Fibroblast of lung (primary cell): ENCODE results near the gene TAS1R1. TPM values are rescaled to one million over a fixed set of nuclear protein-coding genes. Genes with fewer than 3 reads are reported as not detected.

Source experiments
- DNase-seq, 2 donors: peaks; one replicate each; pipeline versions ENCODE4 v3.0.0 to v3.0.0-alpha.2; 2010; ENCODE audit warnings: low read depth in 2 of 2
- H2AFZ ChIP-seq: 2 replicates; pipeline ENCODE4 v1.5.1; 2012; ENCODE audit warnings: low read length, control low read depth, inconsistent platforms
- H3K27ac ChIP-seq: 2 replicates; pipeline ENCODE4 v1.5.1; 2011; ENCODE audit warnings: low read length, control low read depth; ENCODE audit not compliant: insufficient read depth
- H3K27me3 ChIP-seq: 2 replicates; pipeline ENCODE4 v1.5.1; 2011; ENCODE audit warnings: mild to moderate bottlenecking, low read length; ENCODE audit not compliant: control insufficient read depth, insufficient read depth
- H3K36me3 ChIP-seq: 2 replicates; pipeline ENCODE4 v1.5.1; 2011; ENCODE audit warnings: low read length; ENCODE audit not compliant: control insufficient read depth, insufficient read depth
- H3K4me1 ChIP-seq: 2 replicates; pipeline ENCODE4 v1.5.1; 2011; ENCODE audit warnings: low read length; ENCODE audit not compliant: control insufficient read depth, insufficient read depth; ENCODE audit errors: extremely low read depth
- H3K4me2 ChIP-seq: 2 replicates; pipeline ENCODE4 v1.5.1; 2011; ENCODE audit warnings: low read length, control low read depth; ENCODE audit not compliant: insufficient read depth; ENCODE audit errors: extremely low read depth
- H3K4me3 ChIP-seq, 4 experiments: fragments of 200-600 bp in 1 of 4; sonication (generic) in 1 of 4; replicated peaks in 1 of 4; 2 replicates each; pipeline ENCODE4 v1.5.1; 2011 to 2016; ENCODE audit warnings: low read length in 4 of 4, low read depth in 3 of 4, mild to moderate bottlenecking in 3 of 4, control low read depth in 2 of 4, inconsistent platforms in 1 of 4, mixed read lengths in 1 of 4; ENCODE audit not compliant: insufficient read depth in 1 of 4; ENCODE audit errors: control extremely low read depth in 1 of 4
- H3K79me2 ChIP-seq: 2 replicates; pipeline ENCODE4 v1.5.1; 2012; ENCODE audit warnings: mild to moderate bottlenecking, low read length, inconsistent platforms; ENCODE audit not compliant: control insufficient read depth, insufficient read depth
- H3K9ac ChIP-seq: 2 replicates; pipeline ENCODE4 v1.5.1; 2011; ENCODE audit warnings: mild to moderate bottlenecking, low read length, control low read depth; ENCODE audit not compliant: insufficient read depth
- H3K9me3 ChIP-seq: 2 replicates; pipeline ENCODE4 v1.5.1; 2012; ENCODE audit warnings: low read depth, low read length; ENCODE audit not compliant: control insufficient read depth, insufficient read depth
- H4K20me1 ChIP-seq: 2 replicates; pipeline ENCODE4 v1.5.1; 2011; ENCODE audit warnings: low read length; ENCODE audit not compliant: control insufficient read depth, insufficient read depth; ENCODE audit errors: extremely low read depth
- EZH2 ChIP-seq: IDR thresholded peaks from 2 replicates; pipeline ENCODE4 v1.5.1; 2012; ENCODE audit warnings: low read length, control low read depth, mild to moderate bottlenecking; ENCODE audit errors: missing control alignments
- polyA plus RNA-seq, 2 donors: library from polyadenylated mRNA; depleted of rRNA in 1 of 2; stranded (reverse) in 1 of 2; unstranded in 1 of 2; fragments of >200 nt; gene quantifications; 2 replicates each; pipeline ENCODE4 v1.2.1, GENCODE V29; 2011 to 2012; ENCODE audit warnings: missing spikeins in 1 of 2
- total RNA-seq: library from RNA; depleted of rRNA; stranded (reverse); fragments of >200 nt; gene quantifications from 2 replicates; pipeline ENCODE4 v1.2.1, GENCODE V29; 2014
- TF ChIP-seq, protein P1 (sequence below), 2 donors: IDR thresholded peaks in 1 of 2; conservative IDR thresholded peaks in 1 of 2; 1 replicate in 1 of 2; 2 replicates in 1 of 2; pipeline ENCODE4 v1.5.1; 2011 to 2012; ENCODE audit warnings: low read length in 2 of 2, control low read depth in 1 of 2, inconsistent platforms in 1 of 2, low read depth in 1 of 2, mild to moderate bottlenecking in 1 of 2

The TAS1R1 gene
- total and polyA plus RNA-seq, 2 donors (not counting 1 experiment from before 2014, with no cell fraction given), result 0.10 to 0.17 TPM

DNA sequence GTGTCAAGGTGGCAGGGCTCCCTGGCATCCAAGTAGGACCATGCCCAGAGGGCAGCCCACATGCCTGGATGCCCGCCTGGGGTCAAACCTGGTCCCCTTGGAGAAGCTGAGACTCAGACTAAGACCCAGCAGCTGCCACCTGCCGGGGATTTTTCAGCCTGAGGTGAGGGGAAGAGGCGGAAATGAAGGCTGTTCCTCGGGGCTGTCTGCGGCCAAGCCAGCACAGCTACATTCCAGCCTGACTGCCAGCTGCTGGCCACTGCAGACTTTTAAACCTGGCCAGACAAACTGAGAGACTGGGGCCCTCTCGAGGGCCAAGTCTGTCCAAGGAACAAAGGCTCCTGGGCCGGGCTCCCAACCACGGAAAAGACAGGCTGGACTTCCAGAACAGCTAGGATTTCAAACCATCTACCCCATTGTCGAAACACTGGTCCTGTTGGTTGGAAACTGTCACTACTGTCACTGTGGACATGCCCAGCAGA is 41.7 kb upstream of the TAS1R1 start:
- Histone ChIP-seq H3K9me3 (no peaks in the 10 kb centered on the region), H3K36me3 (no peaks in the 10 kb centered on the region), H2AFZ (no peak overlapping the region), H3K9ac (no peak overlapping the region), H3K79me2 (no peaks in the 10 kb centered on the region), H3K27me3 (no peaks in the 10 kb centered on the region), H3K4me3 (no peak overlapping the region), H3K4me1 (no peaks in the 10 kb centered on the region), H3K27ac (no peak overlapping the region), H4K20me1 (no peaks in the 10 kb centered on the region), H3K4me2 (no peak overlapping the region)
- peak in 1 of 2 donors; percentile 47 for DNase-seq
- TF ChIP-seq, protein P1, sequence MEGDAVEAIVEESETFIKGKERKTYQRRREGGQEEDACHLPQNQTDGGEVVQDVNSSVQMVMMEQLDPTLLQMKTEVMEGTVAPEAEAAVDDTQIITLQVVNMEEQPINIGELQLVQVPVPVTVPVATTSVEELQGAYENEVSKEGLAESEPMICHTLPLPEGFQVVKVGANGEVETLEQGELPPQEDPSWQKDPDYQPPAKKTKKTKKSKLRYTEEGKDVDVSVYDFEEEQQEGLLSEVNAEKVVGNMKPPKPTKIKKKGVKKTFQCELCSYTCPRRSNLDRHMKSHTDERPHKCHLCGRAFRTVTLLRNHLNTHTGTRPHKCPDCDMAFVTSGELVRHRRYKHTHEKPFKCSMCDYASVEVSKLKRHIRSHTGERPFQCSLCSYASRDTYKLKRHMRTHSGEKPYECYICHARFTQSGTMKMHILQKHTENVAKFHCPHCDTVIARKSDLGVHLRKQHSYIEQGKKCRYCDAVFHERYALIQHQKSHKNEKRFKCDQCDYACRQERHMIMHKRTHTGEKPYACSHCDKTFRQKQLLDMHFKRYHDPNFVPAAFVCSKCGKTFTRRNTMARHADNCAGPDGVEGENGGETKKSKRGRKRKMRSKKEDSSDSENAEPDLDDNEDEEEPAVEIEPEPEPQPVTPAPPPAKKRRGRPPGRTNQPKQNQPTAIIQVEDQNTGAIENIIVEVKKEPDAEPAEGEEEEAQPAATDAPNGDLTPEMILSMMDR (conservative IDR thresholded peaks at IDR 0.05 in 1 of 2, IDR thresholded peaks at IDR 0.05 in 1 of 2; ENCODE audit: low read depth in 1 of 2, low read length in 2 of 2), result no peak
- TF ChIP-seq EZH2, result no peak

DNA sequence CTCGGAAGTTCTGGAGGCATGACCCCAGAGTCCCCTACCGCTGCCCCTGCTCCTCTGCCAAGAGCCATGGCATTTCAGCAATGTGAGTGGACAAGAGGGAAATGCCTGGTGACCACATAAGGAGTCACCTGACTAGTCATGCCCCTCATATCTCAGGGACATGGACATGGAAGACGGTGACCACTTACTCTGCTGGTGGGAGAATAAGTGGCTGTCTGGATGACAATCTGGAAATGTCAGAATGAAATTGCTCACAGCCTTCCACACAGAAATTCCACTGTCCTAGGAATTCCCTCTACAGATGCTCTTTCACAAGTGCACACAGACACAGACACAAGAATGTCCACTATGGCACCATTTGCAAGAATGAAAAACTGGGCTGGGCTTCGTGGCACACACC is 39.3 kb upstream of the TAS1R1 start:
- no peaks in the 10 kb centered on the region for H4K20me1 ChIP-seq
- H3K9ac ChIP-seq, result no peak overlapping the region
- H3K4me1 ChIP-seq, result no peaks in the 10 kb centered on the region
- H3K27me3 ChIP-seq, result no peaks in the 10 kb centered on the region
- H3K4me2 ChIP-seq, result no peak overlapping the region
- peak in 1 of 2 donors; percentile 51 for DNase-seq
- no peak overlapping the region for H3K4me3 ChIP-seq
- no peak for TF ChIP-seq EZH2
- TF ChIP-seq, protein P1 (conservative IDR thresholded peaks at IDR 0.05 in 1 of 2, IDR thresholded peaks at IDR 0.05 in 1 of 2; ENCODE audit: low read depth in 1 of 2, low read length in 2 of 2), result no peak
- H3K36me3 ChIP-seq, result no peaks in the 10 kb centered on the region
- no peak overlapping the region for H2AFZ ChIP-seq
- H3K27ac ChIP-seq, result no peak overlapping the region
- H3K9me3 ChIP-seq, result no peaks in the 10 kb centered on the region
- no peaks in the 10 kb centered on the region for H3K79me2 ChIP-seq

- Histone ChIP-seq H3K27ac (no peak overlapping the region), H3K9me3 (no peaks in the 10 kb centered on the region), H3K36me3 (no peaks in the 10 kb centered on the region), H2AFZ (no peak overlapping the region), H3K4me1 (no peaks in the 10 kb centered on the region), H3K9ac (no peak overlapping the region), H4K20me1 (no peaks in the 10 kb centered on the region), H3K79me2 (no peaks in the 10 kb centered on the region), H3K4me2 (no peak overlapping the region), H3K4me3 (no peak overlapping the region), H3K27me3 (no peaks in the 10 kb centered on the region)
- TF ChIP-seq EZH2, result no peak
- TF ChIP-seq, protein P1 (conservative IDR thresholded peaks at IDR 0.05 in 1 of 2, IDR thresholded peaks at IDR 0.05 in 1 of 2; ENCODE audit: low read depth in 1 of 2, low read length in 2 of 2), result no peak
- DNase-seq, result no peak
These were observed 37.7 kb upstream of the TAS1R1 start for GRCh38 chr1:6517435-6517851.
